NOMO-1 treated with dmso at 0.1 percent for 144 hours (cell line): ENCODE data around the gene A2ML1.
"Not testable (repeated sequence)": the region's sequence is repeated elsewhere in the genome, so short reads cannot be mapped to it uniquely, and the experiment has no call there.

Experiments
- DNase-seq: peaks from one replicate; lab custom pipeline; 2025; ENCODE audit not compliant: unreplicated experiment; lab: John Stamatoyannopoulos, UW

The A2ML1 gene

GRCh38 chr12:8847435-8847834 lies 25.0 kb downstream of the A2ML1 start:
- DNase-seq, result no peak

- DNase-seq, result peak; percentile 1
These were observed 27.5 kb downstream of the A2ML1 start for GRCh38 chr12:8849876-8850275.

GRCh38 chr12:8852119-8852518 lies 29.7 kb downstream of the A2ML1 start:
- no peak for DNase-seq

GRCh38 chr12:8855891-8856290 lies 33.5 kb downstream of the A2ML1 start:
- DNase-seq, result no peak

- not testable (repeated sequence) for DNase-seq
These were observed 37.0 kb downstream of the A2ML1 start for GRCh38 chr12:8859448-8859847.

- DNase-seq, result peak; percentile 30
These were observed 37.9 kb downstream of the A2ML1 start for GRCh38 chr12:8860165-8860961.

- DNase-seq, result no peak
These were observed 44.0 kb downstream of the A2ML1 start for GRCh38 chr12:8866429-8866828.

GRCh38 chr12:8867009-8867408 lies 44.6 kb downstream of the A2ML1 start:
- DNase-seq, result peak; percentile 0

- no peak for DNase-seq
These were observed 45.4 kb downstream of the A2ML1 start for GRCh38 chr12:8867786-8868185.

- no peak for DNase-seq
These were observed 48.2 kb downstream of the A2ML1 start for GRCh38 chr12:8870586-8870985.

- DNase-seq, result no peak
These were observed 48.6 kb downstream of the A2ML1 start for GRCh38 chr12:8871068-8871467.

GRCh38 chr12:8876887-8877286 lies 54.5 kb downstream of the A2ML1 start:
- no peak for DNase-seq

- DNase-seq, result no peak
These were observed 64.3 kb downstream of the A2ML1 start for GRCh38 chr12:8886502-8887284.

- no peak for DNase-seq
These were observed 64.9 kb downstream of the A2ML1 start for GRCh38 chr12:8887285-8887715.

GRCh38 chr12:8890313-8891085 lies 68.1 kb downstream of the A2ML1 start:
- DNase-seq, result no peak

- no peak for DNase-seq
These were observed 69.6 kb downstream of the A2ML1 start for GRCh38 chr12:8891976-8892375.

GRCh38 chr12:8894378-8894777 lies 72.0 kb downstream of the A2ML1 start:
- no peak for DNase-seq

GRCh38 chr12:8894986-8895385 lies 72.6 kb downstream of the A2ML1 start:
- no peak for DNase-seq

- DNase-seq, result no peak
These were observed 74.7 kb downstream of the A2ML1 start for GRCh38 chr12:8897081-8897480.

GRCh38 chr12:8899830-8900229 lies 77.4 kb downstream of the A2ML1 start:
- DNase-seq, result no peak

- DNase-seq, result peak; percentile 60
These were observed 80.3 kb downstream of the A2ML1 start for GRCh38 chr12:8902703-8903102.
